ENCODE results near the gene KIF26A.

Gene KIF26A

GRCh38 chr14:104139460-104140212 lies 1.2 kb downstream of the KIF26A start:
- intact Hi-C loops (cut with DNase I): loop anchor here (5.0 kb wide), 1 partner anchor 233 kb away; no protein-coding TSS in a partner anchor

GRCh38 chr14:104140213-104140462 lies 1.8 kb downstream of the KIF26A start:
- DNase-seq: peak in 3 of 10 donors; percentile 8 to 53 (median 43)
- intact Hi-C loops (cut with DNase I): no loop called here

More at GRCh38 chr14:104139460-104140212, 1.2 kb downstream of the KIF26A start:
- peak in 5 of 10 donors; percentile 2 to 73 (median 44) for DNase-seq

DNA sequence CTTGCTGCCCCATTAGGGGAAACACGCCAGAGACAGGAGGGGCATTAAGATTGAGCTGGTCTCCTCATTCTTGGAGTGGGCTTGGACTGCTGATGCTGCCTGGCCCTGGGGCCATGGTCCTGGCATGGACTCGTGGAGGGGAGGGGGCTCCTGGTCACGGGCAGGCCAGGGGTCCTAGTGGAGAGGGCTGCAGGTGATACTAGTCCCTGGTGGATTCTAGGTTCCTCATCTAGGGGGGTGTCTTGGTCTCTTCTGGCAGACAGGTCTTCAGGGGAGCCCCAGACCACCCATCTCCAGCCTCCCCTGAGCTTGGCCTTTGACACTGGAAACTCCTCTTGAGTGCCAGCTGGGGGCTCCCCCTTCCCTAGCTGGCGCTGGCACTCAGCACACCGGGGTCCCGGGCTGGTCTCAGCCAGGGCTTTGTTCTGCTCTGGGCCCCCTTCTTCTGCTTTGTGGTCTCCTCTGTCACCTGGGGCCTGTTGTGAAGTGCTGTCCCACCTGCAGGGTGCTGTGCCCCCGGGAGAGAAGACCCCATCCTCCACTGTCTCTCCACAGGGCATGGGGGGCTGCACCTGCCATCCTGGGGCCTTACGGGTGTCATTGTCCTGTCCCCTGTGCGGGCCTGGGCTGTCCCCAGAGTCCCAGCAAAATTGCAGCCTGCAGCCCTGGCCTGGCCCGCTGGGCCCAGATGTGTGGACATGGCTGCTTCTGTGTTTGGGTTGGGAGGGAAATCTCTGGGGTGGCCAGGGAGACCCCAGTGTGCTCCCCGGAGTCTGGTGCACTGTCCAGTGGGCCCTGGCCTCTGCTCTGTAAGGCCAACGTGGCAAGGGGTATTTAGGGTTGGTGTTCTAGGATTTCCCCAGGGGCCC lies 2.3 kb downstream of the KIF26A start:
- intact Hi-C loops (cut with DNase I): no loop called here
- peak in 5 of 10 donors; percentile 2 to 79 (median 17) for DNase-seq

DNA sequence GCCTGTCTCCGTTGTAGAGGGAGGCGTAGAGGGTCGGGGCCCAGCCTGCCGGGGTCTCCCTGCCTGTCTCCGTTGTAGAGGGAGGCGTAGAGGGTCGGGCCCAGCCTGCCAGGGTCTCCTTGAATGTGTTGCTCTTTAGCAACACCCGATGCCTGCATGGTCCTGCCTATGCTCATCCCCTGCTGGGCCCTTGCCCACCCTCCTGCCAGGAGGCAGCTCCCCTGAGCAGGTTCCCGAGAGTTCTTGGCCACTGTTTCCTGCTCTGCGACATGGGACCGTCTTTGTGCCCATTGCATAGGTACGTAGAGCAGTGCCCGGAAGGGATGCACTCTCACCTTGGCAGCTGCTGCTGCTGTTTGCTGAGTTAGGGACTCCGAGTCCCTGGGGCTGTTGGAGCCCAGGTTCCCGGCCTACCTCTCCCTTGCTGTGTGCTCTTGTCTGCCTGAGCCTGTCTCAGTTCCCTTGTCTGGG lies 3.3 kb downstream of the KIF26A start:
- intact Hi-C loops (cut with DNase I): no loop called here
- DNase-seq: peak in 5 of 10 donors; percentile 3 to 77 (median 47)

GRCh38 chr14:104142136-104142945 lies 4.0 kb downstream of the KIF26A start:
- peak in 6 of 10 donors; percentile 6 to 84 (median 35) for DNase-seq
- intact Hi-C loops (cut with DNase I): no loop called here

DNA sequence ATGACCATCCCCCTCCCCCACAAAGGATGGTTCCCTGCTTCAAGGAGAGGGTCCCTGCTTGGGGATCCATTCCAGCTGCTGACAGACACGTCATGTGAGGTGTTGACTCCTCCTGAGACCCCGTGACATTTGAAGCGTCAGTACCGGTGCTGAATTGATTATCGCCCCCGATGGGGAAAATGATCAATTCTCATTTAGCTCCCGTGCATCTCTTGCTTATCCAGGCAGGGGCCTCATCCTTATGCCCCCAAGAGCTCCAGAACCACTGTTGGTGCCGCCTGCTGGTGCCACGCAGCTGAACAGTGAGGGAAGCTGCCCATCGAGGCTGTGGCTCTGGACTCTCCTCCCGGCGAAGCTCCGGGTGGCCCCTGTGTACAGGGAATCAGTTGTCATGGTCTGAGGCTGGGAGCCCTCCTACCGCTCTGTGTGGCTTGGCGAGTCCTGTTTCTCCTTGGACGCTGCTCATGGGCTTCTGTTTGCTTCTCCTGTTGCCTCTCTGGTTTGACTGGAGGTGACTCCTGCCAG lies 4.6 kb downstream of the KIF26A start:
- peak in 6 of 10 donors; percentile 4 to 76 (median 40) for DNase-seq
- intact Hi-C loops (cut with DNase I): no loop called here

- intact Hi-C loops (cut with DNase I): no loop called here
- peak in 6 of 10 donors; percentile 4 to 81 (median 36) for DNase-seq
Observed at GRCh38 chr14:104143521-104144452, 5.4 kb downstream of the KIF26A start.

- no peak for DNase-seq
- intact Hi-C loops (cut with DNase I): no loop called here
Observed at GRCh38 chr14:104144453-104144790, 6.0 kb downstream of the KIF26A start.

DNA sequence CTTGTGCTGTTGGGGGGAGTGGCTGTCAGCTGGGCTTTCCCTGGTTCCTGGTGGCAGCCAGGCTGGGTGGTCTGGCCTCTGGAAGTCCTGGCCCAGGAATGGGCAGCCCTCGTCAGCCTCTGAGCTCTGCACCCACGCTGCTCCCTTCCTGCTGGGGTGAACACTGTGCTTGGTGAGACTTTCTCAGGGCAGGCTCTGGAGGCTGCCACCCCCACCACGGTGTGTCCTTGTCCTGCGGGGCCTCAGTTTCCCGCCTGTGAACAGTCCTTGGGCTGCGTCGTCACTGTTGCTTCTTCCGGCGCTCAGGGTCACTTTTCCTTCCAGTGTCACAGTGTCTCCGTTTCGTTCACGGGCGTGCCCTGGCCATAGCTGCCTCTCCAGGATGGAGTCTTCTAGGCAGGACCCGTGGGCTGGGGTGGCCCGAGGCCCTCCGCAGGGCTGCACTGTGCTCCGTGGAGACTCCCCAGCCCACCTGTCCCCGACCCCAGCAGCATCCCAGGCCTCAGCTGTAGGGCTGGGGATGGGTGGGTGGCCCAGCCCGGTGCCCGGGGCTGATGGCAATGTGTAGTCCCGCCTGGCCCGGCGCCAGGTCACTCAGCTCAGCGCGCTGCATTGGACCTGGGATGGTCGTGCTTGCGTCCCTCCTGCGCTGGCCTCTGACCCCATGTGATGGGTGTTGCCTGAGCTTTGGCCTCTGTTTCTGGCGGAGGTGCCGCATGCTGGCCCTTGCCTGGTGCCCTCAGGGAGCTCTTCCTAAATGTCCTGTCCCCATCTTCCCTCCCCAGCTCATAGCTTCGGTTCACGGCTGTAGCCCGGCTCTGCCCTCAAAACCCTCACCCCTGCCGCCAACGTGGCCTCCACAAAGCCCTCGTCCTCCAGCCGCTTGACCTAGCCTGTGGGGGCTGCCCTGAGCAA lies 6.8 kb downstream of the KIF26A start:
- intact Hi-C loops (cut with DNase I): no loop called here
- DNase-seq: peak in 6 of 10 donors; percentile 6 to 84 (median 48)

DNA sequence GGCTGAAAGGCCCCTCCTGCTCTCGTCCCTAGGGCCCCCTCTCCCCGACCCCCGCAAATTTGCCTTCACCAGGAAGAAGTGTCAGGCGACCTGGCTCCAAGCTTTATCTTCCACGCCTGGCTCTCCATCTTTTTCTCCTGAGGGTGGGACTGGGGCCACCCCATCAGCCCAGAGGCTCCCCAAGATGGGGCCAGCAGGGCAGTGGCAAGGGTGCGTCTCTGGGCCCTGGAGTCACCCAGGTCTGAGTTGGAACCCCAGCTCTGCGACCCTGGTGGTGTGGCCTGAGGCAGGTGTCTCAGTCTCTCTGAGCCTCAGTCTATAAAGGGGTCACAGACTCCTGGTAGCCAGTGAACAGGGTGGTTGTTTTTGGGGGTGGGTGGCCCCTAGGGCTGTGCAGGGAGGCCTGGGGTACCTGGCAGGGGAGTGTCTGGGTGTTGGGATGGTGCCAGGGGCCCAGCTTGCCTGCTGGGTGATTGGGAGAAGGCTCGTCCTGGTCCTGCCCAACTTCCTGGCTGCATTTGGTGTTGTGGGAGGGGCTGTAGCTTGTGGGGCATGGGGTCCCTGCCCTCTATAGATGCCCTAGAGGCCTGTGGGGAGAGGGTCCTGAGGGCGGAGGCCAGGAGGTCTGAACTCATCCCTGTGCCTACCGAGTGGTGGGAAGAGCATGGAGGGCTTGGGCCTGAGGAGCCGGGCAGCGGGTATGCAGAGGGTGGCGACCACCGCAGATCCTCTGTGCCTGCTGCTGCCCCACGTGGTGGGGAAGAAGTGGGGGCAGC lies 7.6 kb downstream of the KIF26A start:
- intact Hi-C loops (cut with DNase I): no loop called here
- peak in 6 of 10 donors; percentile 2 to 69 (median 28) for DNase-seq

GRCh38 chr14:104146651-104147345 lies 8.4 kb downstream of the KIF26A start:
- peak in 6 of 10 donors; percentile 4 to 78 (median 41) for DNase-seq
- intact Hi-C loops (cut with DNase I): no loop called here

DNA sequence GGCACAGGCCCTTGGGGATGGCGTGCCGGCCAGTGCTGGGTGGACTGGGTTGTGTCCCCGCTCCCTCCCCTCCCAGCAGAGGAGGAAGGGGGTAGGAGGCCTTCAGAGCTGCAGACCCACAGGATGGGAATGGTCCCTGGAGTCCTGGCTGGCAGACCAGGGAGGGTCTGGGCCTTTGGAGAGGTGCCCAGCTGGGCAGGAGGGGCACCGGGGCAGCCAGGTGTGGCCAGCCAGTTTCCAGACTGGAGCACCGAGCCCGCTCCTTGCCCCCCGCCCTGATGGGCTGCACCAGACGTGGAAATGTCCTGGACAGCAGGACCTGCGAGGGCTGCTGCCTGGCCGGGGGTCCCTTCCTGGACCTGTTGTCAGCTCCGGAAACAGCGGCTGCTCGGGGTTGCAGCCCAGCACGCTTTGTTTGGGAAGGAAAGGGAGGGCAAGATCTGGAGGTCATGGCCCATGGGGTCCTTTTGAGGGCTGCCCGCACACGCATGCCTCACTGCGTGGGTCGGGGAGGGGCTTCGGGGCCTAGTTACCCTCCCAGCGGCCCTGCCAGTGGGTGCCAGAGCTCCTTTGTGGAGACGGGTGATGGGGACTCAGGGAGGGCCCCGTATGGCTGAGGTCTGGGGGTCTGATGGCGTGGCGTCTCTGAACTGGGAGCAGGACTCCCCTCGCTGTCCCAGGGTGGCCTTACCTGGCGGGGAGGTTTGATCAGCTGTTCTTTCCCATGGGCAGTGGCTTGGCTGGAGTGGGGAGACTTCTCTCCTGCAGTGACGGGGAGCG lies 9.1 kb downstream of the KIF26A start:
- intact Hi-C loops (cut with DNase I): no loop called here
- peak in 4 of 10 donors; percentile 21 to 82 (median 57) for DNase-seq

DNA sequence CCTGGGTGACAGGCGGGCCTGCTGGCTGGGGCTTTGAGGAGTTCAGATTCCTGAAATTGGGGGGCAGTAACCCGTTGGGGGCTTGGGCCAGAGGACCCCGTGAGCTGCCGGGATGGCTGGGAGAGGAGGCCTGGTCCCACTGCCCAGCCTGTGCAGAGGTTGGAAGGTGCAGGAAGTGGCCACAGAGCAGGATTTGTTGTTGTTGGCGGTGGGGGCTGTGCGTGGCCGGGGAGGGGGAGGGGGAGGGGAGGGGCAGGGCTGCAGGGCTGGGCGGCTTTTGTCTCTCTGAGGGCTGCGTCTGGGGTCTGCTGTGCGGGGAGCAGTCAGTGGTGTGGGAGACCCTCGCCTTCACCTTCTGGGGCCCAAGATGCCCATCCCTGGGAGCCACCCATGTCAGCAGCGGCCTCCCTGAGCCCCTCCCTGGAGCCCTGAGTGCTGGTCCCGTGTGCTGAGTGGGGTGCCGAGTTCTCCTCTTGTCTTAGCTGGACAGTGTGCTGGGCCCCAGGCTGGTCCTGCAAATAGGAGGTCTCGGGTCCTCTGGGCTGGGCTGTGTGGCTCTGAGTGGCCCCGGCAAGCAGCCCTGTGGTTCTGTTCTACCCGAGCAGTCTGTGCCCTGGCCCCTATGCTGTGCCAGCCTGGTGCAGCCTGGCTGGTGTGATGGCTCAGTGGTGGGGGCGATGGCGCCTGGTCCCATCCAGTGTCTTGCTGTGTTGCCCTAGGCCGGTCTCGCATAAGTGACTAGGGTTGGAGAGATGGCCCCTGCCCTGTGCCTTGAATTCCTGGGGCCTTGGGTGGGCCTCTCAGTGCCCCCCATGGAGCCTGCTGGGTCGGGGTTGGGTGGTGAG lies 10.3 kb downstream of the KIF26A start:
- peak in 4 of 10 donors; percentile 13 to 75 (median 59) for DNase-seq
- intact Hi-C loops (cut with DNase I): no loop called here

- intact Hi-C loops (cut with DNase I): no loop called here
- DNase-seq: peak in 3 of 10 donors; percentile 31 to 78 (median 41)
Observed at GRCh38 chr14:104149278-104149595, 10.8 kb downstream of the KIF26A start.

- intact Hi-C loops (cut with DNase I): no loop called here
- peak in 3 of 10 donors; percentile 59 to 73 (median 61) for DNase-seq
Observed at GRCh38 chr14:104149617-104150135, 11.3 kb downstream of the KIF26A start.
